ENCODE data around the gene PRDM15. TPM values are rescaled to one million over a fixed set of nuclear protein-coding genes. Genes with fewer than 3 reads are reported as not detected.

Gene PRDM15
- total and polyA plus RNA-seq, 2 experiments from 2014 or later: 3.0 to 10.6 TPM

DNA sequence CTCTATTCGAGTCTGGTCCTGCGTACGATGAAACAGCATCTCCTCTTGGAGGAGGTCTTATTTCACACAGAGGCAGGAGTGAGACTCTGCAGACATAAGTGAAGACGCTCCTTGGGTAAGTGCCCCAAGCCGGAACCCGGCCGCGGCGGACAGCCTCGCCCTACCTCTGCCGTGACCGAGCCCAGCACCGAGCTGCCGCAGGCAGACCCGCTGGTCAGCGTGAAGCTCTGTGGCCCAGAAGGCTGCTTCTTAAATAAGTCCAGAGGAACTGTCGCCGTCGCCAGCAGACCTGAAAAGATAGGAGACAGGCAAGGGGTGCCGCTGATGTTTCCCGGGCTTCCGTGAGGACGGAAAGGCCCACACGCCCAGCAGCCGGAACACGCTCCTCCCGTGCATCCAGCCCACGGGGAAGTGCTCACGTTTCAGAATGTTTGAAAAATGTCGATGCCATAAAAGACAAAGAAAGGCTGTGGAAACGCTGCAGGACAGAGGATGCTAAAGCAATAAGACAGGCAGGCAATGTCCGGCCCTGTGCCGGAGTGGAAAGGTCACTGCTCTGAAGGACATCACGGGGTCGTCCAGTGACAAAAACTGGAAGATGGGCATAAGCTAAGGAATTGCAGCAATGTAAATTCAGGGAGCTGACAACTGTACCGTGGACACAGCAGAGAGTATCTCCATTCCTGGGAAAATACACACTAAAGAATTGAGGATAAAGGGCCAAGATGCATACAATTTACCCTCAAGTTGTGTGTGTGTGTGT is 28.5 kb upstream of the PRDM15 start:
- Mint-ChIP-seq H3K4me3 (no peak overlapping the region), H3K27ac (no peak overlapping the region), H3K27me3 (ENCODE audit: insufficient read depth, low read depth, poor library complexity) (peaks cover 3% of the 10 kb centered on the region), H3K4me1 (peaks cover 10% of the 10 kb centered on the region), H3K36me3 (ENCODE audit: low read depth) (peaks cover 6% of the 10 kb centered on the region; the same call in 2 of the 3 replicates), H3K9me3 (no peaks in the 10 kb centered on the region)
- Histone ChIP-seq H3K4me1 (ENCODE audit: insufficient read depth) (no peaks in the 10 kb centered on the region), H3K4me2 (no peak overlapping the region), H3K9me2 (ENCODE audit: insufficient read depth) (no peaks in the 10 kb centered on the region), H3K79me2 (replicated peaks; ENCODE audit: insufficient read depth) (no peaks in the 10 kb centered on the region), H4K20me1 (replicated peaks; ENCODE audit: insufficient read depth) (no peaks in the 10 kb centered on the region), H3K4me3 (no peak overlapping the region), H2AFZ (no peak overlapping the region), H3K36me3 (ENCODE audit: insufficient read depth) (no peaks in the 10 kb centered on the region), H3F3A (replicated peaks; ENCODE audit: low read depth) (no peaks in the 10 kb centered on the region), H3K27ac (ENCODE audit: low read depth) (no peak overlapping the region), H3K27me3 (ENCODE audit: insufficient read depth) (no peaks in the 10 kb centered on the region)
- no peak for TF ChIP-seq EZH2 (IDR thresholded peaks at IDR 0.05; ENCODE audit: low read depth, unreplicated experiment)
- TF ChIP-seq, protein P1, sequence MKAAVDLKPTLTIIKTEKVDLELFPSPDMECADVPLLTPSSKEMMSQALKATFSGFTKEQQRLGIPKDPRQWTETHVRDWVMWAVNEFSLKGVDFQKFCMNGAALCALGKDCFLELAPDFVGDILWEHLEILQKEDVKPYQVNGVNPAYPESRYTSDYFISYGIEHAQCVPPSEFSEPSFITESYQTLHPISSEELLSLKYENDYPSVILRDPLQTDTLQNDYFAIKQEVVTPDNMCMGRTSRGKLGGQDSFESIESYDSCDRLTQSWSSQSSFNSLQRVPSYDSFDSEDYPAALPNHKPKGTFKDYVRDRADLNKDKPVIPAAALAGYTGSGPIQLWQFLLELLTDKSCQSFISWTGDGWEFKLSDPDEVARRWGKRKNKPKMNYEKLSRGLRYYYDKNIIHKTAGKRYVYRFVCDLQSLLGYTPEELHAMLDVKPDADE (IDR thresholded peaks at IDR 0.05): no peak
- TF ChIP-seq ZNF114 (CRISPR knock-in tag; IDR thresholded peaks at IDR 0.05): no peak
- no peak for TF ChIP-seq EZH2phosphoT487 (IDR thresholded peaks at IDR 0.05; ENCODE audit: unreplicated experiment)
- TF ChIP-seq, protein P2, sequence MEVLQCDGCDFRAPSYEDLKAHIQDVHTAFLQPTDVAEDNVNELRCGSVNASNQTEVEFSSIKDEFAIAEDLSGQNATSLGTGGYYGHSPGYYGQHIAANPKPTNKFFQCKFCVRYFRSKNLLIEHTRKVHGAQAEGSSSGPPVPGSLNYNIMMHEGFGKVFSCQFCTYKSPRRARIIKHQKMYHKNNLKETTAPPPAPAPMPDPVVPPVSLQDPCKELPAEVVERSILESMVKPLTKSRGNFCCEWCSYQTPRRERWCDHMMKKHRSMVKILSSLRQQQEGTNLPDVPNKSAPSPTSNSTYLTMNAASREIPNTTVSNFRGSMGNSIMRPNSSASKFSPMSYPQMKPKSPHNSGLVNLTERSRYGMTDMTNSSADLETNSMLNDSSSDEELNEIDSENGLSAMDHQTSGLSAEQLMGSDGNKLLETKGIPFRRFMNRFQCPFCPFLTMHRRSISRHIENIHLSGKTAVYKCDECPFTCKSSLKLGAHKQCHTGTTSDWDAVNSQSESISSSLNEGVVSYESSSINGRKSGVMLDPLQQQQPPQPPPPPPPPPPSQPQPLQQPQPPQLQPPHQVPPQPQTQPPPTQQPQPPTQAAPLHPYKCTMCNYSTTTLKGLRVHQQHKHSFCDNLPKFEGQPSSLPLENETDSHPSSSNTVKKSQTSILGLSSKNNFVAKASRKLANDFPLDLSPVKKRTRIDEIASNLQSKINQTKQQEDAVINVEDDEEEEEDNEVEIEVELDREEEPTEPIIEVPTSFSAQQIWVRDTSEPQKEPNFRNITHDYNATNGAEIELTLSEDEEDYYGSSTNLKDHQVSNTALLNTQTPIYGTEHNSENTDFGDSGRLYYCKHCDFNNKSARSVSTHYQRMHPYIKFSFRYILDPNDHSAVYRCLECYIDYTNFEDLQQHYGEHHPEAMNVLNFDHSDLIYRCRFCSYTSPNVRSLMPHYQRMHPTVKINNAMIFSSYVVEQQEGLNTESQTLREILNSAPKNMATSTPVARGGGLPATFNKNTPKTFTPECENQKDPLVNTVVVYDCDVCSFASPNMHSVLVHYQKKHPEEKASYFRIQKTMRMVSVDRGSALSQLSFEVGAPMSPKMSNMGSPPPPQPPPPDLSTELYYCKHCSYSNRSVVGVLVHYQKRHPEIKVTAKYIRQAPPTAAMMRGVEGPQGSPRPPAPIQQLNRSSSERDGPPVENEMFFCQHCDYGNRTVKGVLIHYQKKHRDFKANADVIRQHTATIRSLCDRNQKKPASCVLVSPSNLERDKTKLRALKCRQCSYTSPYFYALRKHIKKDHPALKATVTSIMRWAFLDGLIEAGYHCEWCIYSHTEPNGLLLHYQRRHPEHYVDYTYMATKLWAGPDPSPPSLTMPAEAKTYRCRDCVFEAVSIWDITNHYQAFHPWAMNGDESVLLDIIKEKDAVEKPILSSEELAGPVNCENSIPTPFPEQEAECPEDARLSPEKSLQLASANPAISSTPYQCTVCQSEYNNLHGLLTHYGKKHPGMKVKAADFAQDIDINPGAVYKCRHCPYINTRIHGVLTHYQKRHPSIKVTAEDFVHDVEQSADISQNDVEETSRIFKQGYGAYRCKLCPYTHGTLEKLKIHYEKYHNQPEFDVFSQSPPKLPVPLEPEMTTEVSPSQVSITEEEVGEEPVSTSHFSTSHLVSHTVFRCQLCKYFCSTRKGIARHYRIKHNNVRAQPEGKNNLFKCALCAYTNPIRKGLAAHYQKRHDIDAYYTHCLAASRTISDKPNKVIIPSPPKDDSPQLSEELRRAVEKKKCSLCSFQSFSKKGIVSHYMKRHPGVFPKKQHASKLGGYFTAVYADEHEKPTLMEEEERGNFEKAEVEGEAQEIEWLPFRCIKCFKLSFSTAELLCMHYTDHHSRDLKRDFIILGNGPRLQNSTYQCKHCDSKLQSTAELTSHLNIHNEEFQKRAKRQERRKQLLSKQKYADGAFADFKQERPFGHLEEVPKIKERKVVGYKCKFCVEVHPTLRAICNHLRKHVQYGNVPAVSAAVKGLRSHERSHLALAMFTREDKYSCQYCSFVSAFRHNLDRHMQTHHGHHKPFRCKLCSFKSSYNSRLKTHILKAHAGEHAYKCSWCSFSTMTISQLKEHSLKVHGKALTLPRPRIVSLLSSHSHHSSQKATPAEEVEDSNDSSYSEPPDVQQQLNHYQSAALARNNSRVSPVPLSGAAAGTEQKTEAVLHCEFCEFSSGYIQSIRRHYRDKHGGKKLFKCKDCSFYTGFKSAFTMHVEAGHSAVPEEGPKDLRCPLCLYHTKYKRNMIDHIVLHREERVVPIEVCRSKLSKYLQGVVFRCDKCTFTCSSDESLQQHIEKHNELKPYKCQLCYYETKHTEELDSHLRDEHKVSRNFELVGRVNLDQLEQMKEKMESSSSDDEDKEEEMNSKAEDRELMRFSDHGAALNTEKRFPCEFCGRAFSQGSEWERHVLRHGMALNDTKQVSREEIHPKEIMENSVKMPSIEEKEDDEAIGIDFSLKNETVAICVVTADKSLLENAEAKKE (CRISPR knock-in tag; IDR thresholded peaks at IDR 0.05): no peak
- no peak for TF ChIP-seq REST (IDR thresholded peaks at IDR 0.05; ENCODE audit: unreplicated experiment)
- TF ChIP-seq, protein P3, sequence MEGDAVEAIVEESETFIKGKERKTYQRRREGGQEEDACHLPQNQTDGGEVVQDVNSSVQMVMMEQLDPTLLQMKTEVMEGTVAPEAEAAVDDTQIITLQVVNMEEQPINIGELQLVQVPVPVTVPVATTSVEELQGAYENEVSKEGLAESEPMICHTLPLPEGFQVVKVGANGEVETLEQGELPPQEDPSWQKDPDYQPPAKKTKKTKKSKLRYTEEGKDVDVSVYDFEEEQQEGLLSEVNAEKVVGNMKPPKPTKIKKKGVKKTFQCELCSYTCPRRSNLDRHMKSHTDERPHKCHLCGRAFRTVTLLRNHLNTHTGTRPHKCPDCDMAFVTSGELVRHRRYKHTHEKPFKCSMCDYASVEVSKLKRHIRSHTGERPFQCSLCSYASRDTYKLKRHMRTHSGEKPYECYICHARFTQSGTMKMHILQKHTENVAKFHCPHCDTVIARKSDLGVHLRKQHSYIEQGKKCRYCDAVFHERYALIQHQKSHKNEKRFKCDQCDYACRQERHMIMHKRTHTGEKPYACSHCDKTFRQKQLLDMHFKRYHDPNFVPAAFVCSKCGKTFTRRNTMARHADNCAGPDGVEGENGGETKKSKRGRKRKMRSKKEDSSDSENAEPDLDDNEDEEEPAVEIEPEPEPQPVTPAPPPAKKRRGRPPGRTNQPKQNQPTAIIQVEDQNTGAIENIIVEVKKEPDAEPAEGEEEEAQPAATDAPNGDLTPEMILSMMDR (conservative IDR thresholded peaks at IDR 0.05; ENCODE audit: low read depth in 2 of 2): no peak
- no peak for TF ChIP-seq POLR2AphosphoS5 (IDR thresholded peaks at IDR 0.05; ENCODE audit: low read depth)
- no peak for TF ChIP-seq JUNB (IDR thresholded peaks at IDR 0.05; ENCODE audit: unreplicated experiment)
- no peak for TF ChIP-seq ZNF331 (CRISPR knock-in tag; IDR thresholded peaks at IDR 0.05; ENCODE audit: low read depth)
- no peak for TF ChIP-seq CREB1 (CRISPR knock-in tag; IDR thresholded peaks at IDR 0.05; ENCODE audit: low read depth)
- TF ChIP-seq NANOG (IDR thresholded peaks at IDR 0.05; ENCODE audit: borderline replicate concordance): no peak
- TF ChIP-seq STAT1 (IDR thresholded peaks at IDR 0.05; ENCODE audit: unreplicated experiment): no peak
- ATAC-seq (no peak), DNase-seq (ENCODE audit: low spot score) (no peak)

Measured in GM23338 (cell line).